PFSK-1 (cell line): ENCODE data around the gene SLC26A4.

Source experiments
- POLR2AphosphoS5 ChIP-seq: IDR thresholded peaks from 2 replicates; pipeline ENCODE4 v1.6.1; 2012; ENCODE audit warnings: low read depth, mild to moderate bottlenecking, control low read depth, low read length, moderate library complexity
- TAF1 ChIP-seq: IDR thresholded peaks from 2 replicates; pipeline ENCODE4 v1.6.1; 2012; ENCODE audit warnings: low read length, control low read depth, borderline replicate concordance; ENCODE audit not compliant: insufficient read depth

DNA sequence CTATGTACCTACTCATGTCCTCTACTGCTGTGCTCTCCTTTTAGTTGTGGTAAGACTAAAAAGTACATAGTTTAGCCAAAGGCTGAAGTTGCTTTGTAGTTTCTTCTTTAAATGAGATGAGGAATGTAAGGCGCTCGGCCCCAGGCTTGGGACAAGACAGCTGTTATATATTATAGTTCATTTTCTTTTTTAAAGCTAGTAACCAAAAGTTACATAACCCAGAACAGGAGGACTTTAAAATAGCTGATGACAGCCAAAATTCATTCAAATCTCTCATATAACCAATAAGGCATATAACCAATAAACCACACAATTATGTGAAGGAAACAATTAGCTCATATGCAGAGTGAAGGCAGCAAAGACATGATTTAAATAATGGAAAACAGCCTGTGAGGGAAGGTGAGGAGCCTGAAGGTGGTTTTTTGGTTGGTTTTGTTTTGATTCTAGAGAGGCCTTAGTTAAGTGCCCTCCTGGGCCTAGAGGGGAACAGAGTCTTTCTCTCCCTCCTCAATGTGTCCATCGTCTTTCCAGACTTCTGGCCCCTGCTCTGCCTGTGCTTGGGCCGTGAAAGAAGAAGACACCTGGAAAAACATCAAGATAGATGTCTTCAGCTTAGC is 35.8 kb downstream of the SLC26A4 start:
- TF ChIP-seq POLR2AphosphoS5: no peak
- no peak for TF ChIP-seq TAF1
